ENCODE results near the gene CD300LF.

- TF ChIP-seq CTCF (IDR thresholded peaks at IDR 0.05), result no peak
- TF ChIP-seq POLR2AphosphoS5 (IDR thresholded peaks at IDR 0.05), result no peak
Observed at GRCh38 chr17:74742978-74743545, 30.3 kb upstream of the CD300LF start.
